ENCODE results near the gene E2F8.
"Not testable (repeated sequence)": the region's sequence is repeated elsewhere in the genome, so short reads cannot be mapped to it uniquely, and the experiment has no call there.

E2F8 gene

GRCh38 chr11:19276859-19277808 lies 36.4 kb upstream of the E2F8 start:
- Histone ChIP-seq H3K4me3 (ENCODE audit: low read length) (no peak overlapping the region), H3K27ac (ENCODE audit: low read length) (no peak overlapping the region), H3K27me3 (ENCODE audit: control insufficient read depth, insufficient read depth, low read length) (no peaks in the 10 kb centered on the region), H3K9me3 (ENCODE audit: control insufficient read depth, insufficient read depth, low read length) (no peaks in the 10 kb centered on the region), H3K4me1 (ENCODE audit: control insufficient read depth, insufficient read depth, low read length) (peaks cover 4% of the 10 kb centered on the region; the same call in 1 of the 2 replicates), H3K36me3 (ENCODE audit: control insufficient read depth, insufficient read depth, low read length) (no peaks in the 10 kb centered on the region)
- no peak for DNase-seq (ENCODE audit: low read depth, low spot score)
- WGBS (ENCODE audit: insufficient coverage, insufficient read length) = no CpG with 5 or more reads among the region's 8 CpGs

- DNase-seq (ENCODE audit: low read depth, low spot score) = no peak
- no CpG with 5 or more reads among the region's 4 CpGs for WGBS (ENCODE audit: insufficient coverage, insufficient read length)
Measured at GRCh38 chr11:19275496-19275895, 34.8 kb upstream of the E2F8 start.

GRCh38 chr11:19273219-19273618 lies 32.5 kb upstream of the E2F8 start:
- H3K27ac ChIP-seq (ENCODE audit: low read length); H3K27me3 ChIP-seq (ENCODE audit: control insufficient read depth, insufficient read depth, low read length); DNase-seq (ENCODE audit: low read depth, low spot score); H3K9me3 ChIP-seq (ENCODE audit: control insufficient read depth, insufficient read depth, low read length); H3K4me1 ChIP-seq (ENCODE audit: control insufficient read depth, insufficient read depth, low read length); H3K4me3 ChIP-seq (ENCODE audit: low read length); H3K36me3 ChIP-seq (ENCODE audit: control insufficient read depth, insufficient read depth, low read length): not testable (repeated sequence)
- no CpG with 5 or more reads among the region's 5 CpGs for WGBS (ENCODE audit: insufficient coverage, insufficient read length)

More at GRCh38 chr11:19275496-19275895, 34.8 kb upstream of the E2F8 start:
- 0 out of 2 replicates have a peak, but pooled peaks cover 2% of the 10 kb centered on the region for H3K4me1 ChIP-seq (ENCODE audit: control insufficient read depth, insufficient read depth, low read length)
- no peak overlapping the region for H3K4me3 ChIP-seq (ENCODE audit: low read length)
- no peaks in the 10 kb centered on the region for H3K27me3 ChIP-seq (ENCODE audit: control insufficient read depth, insufficient read depth, low read length)
- no peaks in the 10 kb centered on the region for H3K36me3 ChIP-seq (ENCODE audit: control insufficient read depth, insufficient read depth, low read length)
- no peaks in the 10 kb centered on the region for H3K9me3 ChIP-seq (ENCODE audit: control insufficient read depth, insufficient read depth, low read length)
- no peak overlapping the region for H3K27ac ChIP-seq (ENCODE audit: low read length)

DNA sequence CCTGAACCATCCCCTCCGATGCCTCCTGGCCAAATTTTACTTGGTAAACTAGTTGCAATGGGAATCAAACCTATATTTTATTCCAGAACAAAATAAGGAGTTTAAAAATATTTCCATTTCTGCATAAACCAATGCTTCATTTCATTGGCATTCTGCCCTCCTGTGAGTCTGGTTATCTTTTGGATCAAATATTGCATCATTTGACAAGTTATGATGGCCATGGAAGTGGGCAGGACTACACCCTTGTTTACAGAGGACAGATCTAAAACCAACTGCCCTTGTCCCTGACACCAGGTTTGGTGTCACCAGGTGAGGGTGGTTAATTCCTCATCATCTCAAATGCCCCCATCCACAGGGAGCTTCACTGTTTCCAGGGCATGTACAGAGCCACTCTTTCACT lies 28.2 kb upstream of the E2F8 start:
- Histone ChIP-seq H3K27me3 (ENCODE audit: control insufficient read depth, insufficient read depth, low read length) (no peaks in the 10 kb centered on the region), H3K4me3 (ENCODE audit: low read length) (no peak overlapping the region), H3K36me3 (ENCODE audit: control insufficient read depth, insufficient read depth, low read length) (no peaks in the 10 kb centered on the region), H3K9me3 (ENCODE audit: control insufficient read depth, insufficient read depth, low read length) (no peaks in the 10 kb centered on the region), H3K27ac (ENCODE audit: low read length) (no peak overlapping the region), H3K4me1 (ENCODE audit: control insufficient read depth, insufficient read depth, low read length) (no peaks in the 10 kb centered on the region)
- DNase-seq (ENCODE audit: low read depth, low spot score) = no peak
- WGBS (ENCODE audit: insufficient coverage, insufficient read length) = no CpG with 5 or more reads among the region's 1 CpG

GRCh38 chr11:19267567-19267966 lies 26.8 kb upstream of the E2F8 start:
- Histone ChIP-seq H3K27me3 (ENCODE audit: control insufficient read depth, insufficient read depth, low read length) (no peaks in the 10 kb centered on the region), H3K9me3 (ENCODE audit: control insufficient read depth, insufficient read depth, low read length) (no peaks in the 10 kb centered on the region), H3K4me1 (ENCODE audit: control insufficient read depth, insufficient read depth, low read length) (no peaks in the 10 kb centered on the region), H3K36me3 (ENCODE audit: control insufficient read depth, insufficient read depth, low read length) (no peaks in the 10 kb centered on the region), H3K27ac (ENCODE audit: low read length) (no peak overlapping the region), H3K4me3 (ENCODE audit: low read length) (no peak overlapping the region)
- DNase-seq (ENCODE audit: low read depth, low spot score) = no peak
- WGBS (ENCODE audit: insufficient coverage, insufficient read length) = no CpG with 5 or more reads among the region's 5 CpGs

DNA sequence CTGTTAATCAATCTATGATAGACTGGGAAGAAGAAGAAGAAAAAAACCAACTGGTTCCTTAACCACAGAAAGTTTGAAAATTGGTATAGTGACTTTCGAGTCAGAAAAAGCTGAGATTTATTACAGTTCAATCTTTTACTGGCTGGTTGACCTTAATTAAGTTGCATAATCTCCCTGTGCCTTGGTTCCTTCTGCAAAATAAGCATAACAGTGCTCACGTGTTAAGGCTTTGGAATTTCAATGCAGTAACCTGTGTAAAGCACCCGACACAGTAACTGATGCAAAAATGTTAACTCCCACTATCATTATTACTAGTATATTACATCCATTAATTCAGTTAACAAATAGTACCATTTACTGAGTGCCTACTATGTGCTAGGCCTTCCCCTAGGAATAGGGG lies 22.6 kb upstream of the E2F8 start:
- DNase-seq (ENCODE audit: low read depth, low spot score) = no peak
- no CpG with 5 or more reads among the region's 3 CpGs for WGBS (ENCODE audit: insufficient coverage, insufficient read length)
- Histone ChIP-seq H3K36me3 (ENCODE audit: control insufficient read depth, insufficient read depth, low read length) (no peaks in the 10 kb centered on the region), H3K4me3 (ENCODE audit: low read length) (no peak overlapping the region), H3K27me3 (ENCODE audit: control insufficient read depth, insufficient read depth, low read length) (no peaks in the 10 kb centered on the region), H3K9me3 (ENCODE audit: control insufficient read depth, insufficient read depth, low read length) (no peaks in the 10 kb centered on the region), H3K4me1 (ENCODE audit: control insufficient read depth, insufficient read depth, low read length) (no peaks in the 10 kb centered on the region), H3K27ac (ENCODE audit: low read length) (no peak overlapping the region)

GRCh38 chr11:19259487-19260345 lies 19.0 kb upstream of the E2F8 start:
- no peaks in the 10 kb centered on the region for H3K4me1 ChIP-seq (ENCODE audit: control insufficient read depth, insufficient read depth, low read length)
- H3K4me3 ChIP-seq (ENCODE audit: low read length) = no peak overlapping the region
- no CpG with 5 or more reads among the region's 6 CpGs for WGBS (ENCODE audit: insufficient coverage, insufficient read length)
- no peaks in the 10 kb centered on the region for H3K9me3 ChIP-seq (ENCODE audit: control insufficient read depth, insufficient read depth, low read length)
- no peak overlapping the region for H3K27ac ChIP-seq (ENCODE audit: low read length)
- no peaks in the 10 kb centered on the region for H3K36me3 ChIP-seq (ENCODE audit: control insufficient read depth, insufficient read depth, low read length)
- no peak for DNase-seq (ENCODE audit: low read depth, low spot score)
- H3K27me3 ChIP-seq (ENCODE audit: control insufficient read depth, insufficient read depth, low read length) = no peaks in the 10 kb centered on the region

GRCh38 chr11:19258641-19259230 lies 18.0 kb upstream of the E2F8 start:
- no peaks in the 10 kb centered on the region for H3K27me3 ChIP-seq (ENCODE audit: control insufficient read depth, insufficient read depth, low read length)
- no peak overlapping the region for H3K27ac ChIP-seq (ENCODE audit: low read length)
- DNase-seq (ENCODE audit: low read depth, low spot score) = no peak
- H3K4me1 ChIP-seq (ENCODE audit: control insufficient read depth, insufficient read depth, low read length) = no peaks in the 10 kb centered on the region
- no peaks in the 10 kb centered on the region for H3K9me3 ChIP-seq (ENCODE audit: control insufficient read depth, insufficient read depth, low read length)
- H3K4me3 ChIP-seq (ENCODE audit: low read length) = no peak overlapping the region
- no peaks in the 10 kb centered on the region for H3K36me3 ChIP-seq (ENCODE audit: control insufficient read depth, insufficient read depth, low read length)
- WGBS (ENCODE audit: insufficient coverage, insufficient read length) = no CpG with 5 or more reads among the region's 4 CpGs

DNA sequence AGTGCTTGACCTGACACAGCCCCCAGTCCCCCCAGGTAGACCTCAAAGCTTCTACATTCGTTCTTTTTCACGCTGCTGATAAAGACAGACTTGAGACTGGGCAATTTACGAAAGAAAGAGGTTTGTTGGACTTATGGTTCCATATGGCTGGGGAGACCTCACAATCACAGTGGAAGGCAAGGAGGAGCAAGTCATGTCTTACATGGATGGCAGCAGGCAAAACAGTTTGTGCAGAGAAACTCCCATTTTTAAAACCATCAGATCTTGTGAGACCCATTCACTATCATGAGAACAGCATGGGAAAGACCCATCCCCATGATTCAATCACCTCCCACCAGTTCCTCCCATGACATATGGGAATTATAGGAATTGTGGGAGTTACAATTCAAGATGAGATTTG lies 13.7 kb upstream of the E2F8 start:
- no CpG with 5 or more reads among the region's 3 CpGs for WGBS (ENCODE audit: insufficient coverage, insufficient read length)
- H3K4me3 ChIP-seq (ENCODE audit: low read length); H3K9me3 ChIP-seq (ENCODE audit: control insufficient read depth, insufficient read depth, low read length); DNase-seq (ENCODE audit: low read depth, low spot score); H3K36me3 ChIP-seq (ENCODE audit: control insufficient read depth, insufficient read depth, low read length); H3K4me1 ChIP-seq (ENCODE audit: control insufficient read depth, insufficient read depth, low read length); H3K27me3 ChIP-seq (ENCODE audit: control insufficient read depth, insufficient read depth, low read length); H3K27ac ChIP-seq (ENCODE audit: low read length): not testable (repeated sequence)

- Histone ChIP-seq H3K9me3 (ENCODE audit: control insufficient read depth, insufficient read depth, low read length) (no peaks in the 10 kb centered on the region), H3K4me1 (ENCODE audit: control insufficient read depth, insufficient read depth, low read length) (no peaks in the 10 kb centered on the region), H3K4me3 (ENCODE audit: low read length) (no peak overlapping the region), H3K27ac (ENCODE audit: low read length) (no peak overlapping the region), H3K36me3 (ENCODE audit: control insufficient read depth, insufficient read depth, low read length) (no peaks in the 10 kb centered on the region), H3K27me3 (ENCODE audit: control insufficient read depth, insufficient read depth, low read length) (no peaks in the 10 kb centered on the region)
- WGBS (ENCODE audit: insufficient coverage, insufficient read length) = no CpG with 5 or more reads among the region's 3 CpGs
- no peak for DNase-seq (ENCODE audit: low read depth, low spot score)
Measured at GRCh38 chr11:19253817-19254216, 13.1 kb upstream of the E2F8 start.
